ENCODE measurements around the gene PPAN. TPM values are rescaled to one million over a fixed set of nuclear protein-coding genes. Genes with fewer than 3 reads are reported as not detected.

The PPAN gene
- total RNA-seq, 2 experiments from 2014 or later: 165 to 171 TPM

DNA sequence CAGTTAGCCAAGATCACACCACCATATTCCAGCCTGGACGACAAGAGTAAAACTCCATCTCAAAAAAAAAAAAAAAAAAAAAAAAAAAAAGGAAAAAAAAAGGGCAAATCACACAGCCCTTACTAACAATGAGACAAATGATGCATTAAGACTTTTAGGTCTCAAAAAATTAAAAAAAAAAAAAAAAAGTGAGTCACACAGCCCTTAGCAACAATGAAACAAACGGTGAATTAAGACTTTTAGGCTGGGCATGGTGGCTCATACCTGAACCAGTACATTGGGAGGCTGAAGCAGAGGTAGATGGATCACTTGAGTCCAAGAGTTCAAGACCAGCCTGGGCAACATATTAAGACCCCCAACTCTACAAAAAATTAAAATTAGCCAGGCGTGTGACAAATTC, 45.9 kb downstream of the PPAN start:
- CTCF ChIA-PET: no interaction called here
- TF ChIP-seq CTCF (IDR thresholded peaks at IDR 0.05): no peak
- Mint-ChIP-seq H3K36me3 (ENCODE audit: low read depth) (peaks cover 65% of the 10 kb centered on the region), H3K4me3 (no peak overlapping the region), H3K27me3 (no peaks in the 10 kb centered on the region), H3K9me3 (no peaks in the 10 kb centered on the region), H3K4me1 (ENCODE audit: low read depth) (no peaks in the 10 kb centered on the region), H3K27ac (no peak overlapping the region)
- POLR2A ChIA-PET: interaction anchor here (1.3 kb wide), 1 partner anchor 14 kb away, joined by 4 read pairs; no protein-coding TSS in a partner anchor
- DNase-seq: no peak
- no peak for ATAC-seq
- intact Hi-C loops (cut with micrococcal nuclease): no loop called here

DNA sequence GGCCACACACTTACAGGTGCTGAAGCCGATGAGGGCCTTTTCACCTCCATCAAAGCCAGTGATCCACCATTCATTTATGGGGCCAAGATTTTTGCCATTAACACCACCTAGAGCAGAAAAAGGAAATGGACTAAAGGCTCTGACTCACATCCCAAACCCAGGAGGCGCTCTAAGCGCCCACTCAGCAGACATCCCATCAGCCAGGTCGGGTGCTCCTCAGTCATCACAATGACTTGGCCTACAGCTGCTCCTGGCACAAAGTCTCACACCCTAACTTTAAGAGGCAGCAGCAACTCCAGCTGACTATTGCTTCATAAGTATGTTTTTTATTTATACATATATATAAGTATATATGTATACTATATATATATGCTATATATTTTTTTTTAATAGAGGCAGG, 49.7 kb downstream of the PPAN start:
- Mint-ChIP-seq H3K36me3 (ENCODE audit: low read depth) (peaks cover 73% of the 10 kb centered on the region), H3K4me1 (ENCODE audit: low read depth) (no peaks in the 10 kb centered on the region), H3K9me3 (no peaks in the 10 kb centered on the region), H3K27me3 (no peaks in the 10 kb centered on the region), H3K4me3 (no peak overlapping the region), H3K27ac (no peak overlapping the region)
- CTCF ChIA-PET: no interaction called here
- intact Hi-C loops (cut with micrococcal nuclease): no loop called here
- no peak for TF ChIP-seq CTCF (IDR thresholded peaks at IDR 0.05)
- DNase-seq (no peak), ATAC-seq (peak; percentile 24)
- POLR2A ChIA-PET: interaction anchor here (1.1 kb wide), 1 partner anchor 9 kb away, joined by 3 read pairs; no protein-coding TSS in a partner anchor

- ATAC-seq (no peak), DNase-seq (no peak)
- Mint-ChIP-seq H3K36me3 (ENCODE audit: low read depth) (peaks cover 68% of the 10 kb centered on the region), H3K4me1 (ENCODE audit: low read depth) (no peaks in the 10 kb centered on the region), H3K27me3 (no peaks in the 10 kb centered on the region), H3K27ac (no peak overlapping the region), H3K4me3 (no peak overlapping the region), H3K9me3 (no peaks in the 10 kb centered on the region)
- ChIA-PET CTCF (interaction anchor here (1.2 kb wide), 1 partner anchor 92 kb away, joined by 4 read pairs; no protein-coding TSS in a partner anchor), POLR2A (interaction anchor here (0.7 to 1.3 kb wide), 6 partner anchors 13 to 43 kb away, joined by 3 to 5 read pairs (median 3); no protein-coding TSS in a partner anchor)
- intact Hi-C loops (cut with micrococcal nuclease): no loop called here
- TF ChIP-seq CTCF (IDR thresholded peaks at IDR 0.05): no peak
Measured at GRCh38 chr19:10158071-10158470, 51.9 kb downstream of the PPAN start.

GRCh38 chr19:10158485-10158884, 52.3 kb downstream of the PPAN start:
- TF ChIP-seq CTCF (IDR thresholded peaks at IDR 0.05): no peak
- Mint-ChIP-seq H3K4me1 (ENCODE audit: low read depth) (no peaks in the 10 kb centered on the region), H3K36me3 (ENCODE audit: low read depth) (peaks cover 70% of the 10 kb centered on the region), H3K4me3 (no peak overlapping the region), H3K27me3 (no peaks in the 10 kb centered on the region), H3K27ac (no peak overlapping the region), H3K9me3 (no peaks in the 10 kb centered on the region)
- ATAC-seq (no peak), DNase-seq (no peak)
- ChIA-PET POLR2A (interaction anchor here (0.9 to 1.5 kb wide), 5 partner anchors 12 to 78 kb away, joined by 3 to 5 read pairs (median 3); no protein-coding TSS in a partner anchor), CTCF (interaction anchor here (1.3 kb wide), 1 partner anchor 92 kb away, joined by 3 read pairs; no protein-coding TSS in a partner anchor)
- intact Hi-C loops (cut with micrococcal nuclease): no loop called here

GRCh38 chr19:10159610-10160009, 53.4 kb downstream of the PPAN start:
- H3K36me3 Mint-ChIP-seq (ENCODE audit: low read depth): peaks cover 65% of the 10 kb centered on the region
- no peaks in the 10 kb centered on the region for H3K4me1 Mint-ChIP-seq (ENCODE audit: low read depth)
- ChIA-PET CTCF (interaction anchor here (1.3 kb wide), 1 partner anchor 91 kb away, joined by 3 read pairs; no protein-coding TSS in a partner anchor), POLR2A (interaction anchor here (0.8 to 1.5 kb wide), 4 partner anchors 12 to 77 kb away, joined by 3 to 5 read pairs (median 4); no protein-coding TSS in a partner anchor)
- no peak overlapping the region for H3K4me3 Mint-ChIP-seq
- no peaks in the 10 kb centered on the region for H3K9me3 Mint-ChIP-seq
- H3K27ac Mint-ChIP-seq: no peak overlapping the region
- ATAC-seq (no peak), DNase-seq (no peak)
- no peaks in the 10 kb centered on the region for H3K27me3 Mint-ChIP-seq
- no peak for TF ChIP-seq CTCF (IDR thresholded peaks at IDR 0.05)
- intact Hi-C loops (cut with micrococcal nuclease): no loop called here

Other genes starting within 250 kb of the PPAN start
- 1 to 10 TPM; 2.7 to 3.2 TPM for gene OLFM2, start 169.8 kb upstream of the PPAN start, total RNA-seq
- 1 to 10 TPM; 2.7 to 2.8 TPM for gene COL5A3, start 95.9 kb upstream of the PPAN start, total RNA-seq
- gene RDH8, start 92.9 kb upstream of the PPAN start, total RNA-seq: not detected
- 10 to 100 TPM; 45.6 to 49.5 TPM for gene SHFL, start 20.0 kb upstream of the PPAN start, total RNA-seq
- 10 to 100 TPM; 11.8 to 12.0 TPM for gene ANGPTL6, start 3.7 kb upstream of the PPAN start, total RNA-seq
- 10 to 100 TPM; 59.0 to 62.1 TPM for gene P2RY11, start 5.3 kb downstream of the PPAN start, total RNA-seq
- 100 to 1,000 TPM; 275 to 286 TPM for gene EIF3G, start 13.5 kb downstream of the PPAN start, total RNA-seq
- gene DNMT1, start 88.6 kb downstream of the PPAN start, total RNA-seq: 100 to 1,000 TPM; 372 to 379 TPM
- gene S1PR2, start 125.0 kb downstream of the PPAN start, total RNA-seq: 1 to 10 TPM; 6.3 to 6.6 TPM
- 100 to 1,000 TPM; 151 to 153 TPM for gene MRPL4, start 145.9 kb downstream of the PPAN start, total RNA-seq
- gene ICAM1, start 164.8 kb downstream of the PPAN start, total RNA-seq: 10 to 100 TPM; 35.5 to 37.2 TPM
- under 1 TPM; 0.36 to 0.54 TPM for gene ICAM4, start 180.6 kb downstream of the PPAN start, total RNA-seq
- 1 to 10 TPM; 5.0 to 5.3 TPM for gene ICAM5, start 183.6 kb downstream of the PPAN start, total RNA-seq
- gene ZGLP1, start 203.5 kb downstream of the PPAN start, total RNA-seq: 1 to 10 TPM; 3.2 to 3.7 TPM
- 10 to 100 TPM in 1 of 2 experiments, 1 to 10 TPM in 1; 8.1 to 14.3 TPM for gene FDX2, start 209.7 kb downstream of the PPAN start, total RNA-seq
- gene RAVER1, start 227.2 kb downstream of the PPAN start, total RNA-seq: 100 to 1,000 TPM; 105 to 111 TPM
- gene ICAM3, start 233.3 kb downstream of the PPAN start, total RNA-seq: 100 to 1,000 TPM; 106 to 107 TPM